HFF-Myc (cell line): Measurements from ENCODE around the gene ARID2.
A peak's percentile ranks its signal among the peaks of the same experiment; 100 is the strongest.

Experiments
- DNase-seq: peaks from one replicate; pipeline ENCODE4 v3.0.0-alpha.2; 2011; ENCODE audit warnings: low read depth; ENCODE audit errors: extremely low read depth
- H3K4me3 ChIP-seq: replicated peaks from 2 replicates; pipeline ENCODE4 v1.5.1; 2011; ENCODE audit warnings: low read depth, mild to moderate bottlenecking, control low read depth, low read length
- TF ChIP-seq, protein P1 (sequence below): IDR thresholded peaks from 2 replicates; pipeline ENCODE4 v1.5.1; 2012; ENCODE audit warnings: mild to moderate bottlenecking, low read depth, low read length, control low read depth; ENCODE audit errors: missing control alignments

Gene ARID2

DNA sequence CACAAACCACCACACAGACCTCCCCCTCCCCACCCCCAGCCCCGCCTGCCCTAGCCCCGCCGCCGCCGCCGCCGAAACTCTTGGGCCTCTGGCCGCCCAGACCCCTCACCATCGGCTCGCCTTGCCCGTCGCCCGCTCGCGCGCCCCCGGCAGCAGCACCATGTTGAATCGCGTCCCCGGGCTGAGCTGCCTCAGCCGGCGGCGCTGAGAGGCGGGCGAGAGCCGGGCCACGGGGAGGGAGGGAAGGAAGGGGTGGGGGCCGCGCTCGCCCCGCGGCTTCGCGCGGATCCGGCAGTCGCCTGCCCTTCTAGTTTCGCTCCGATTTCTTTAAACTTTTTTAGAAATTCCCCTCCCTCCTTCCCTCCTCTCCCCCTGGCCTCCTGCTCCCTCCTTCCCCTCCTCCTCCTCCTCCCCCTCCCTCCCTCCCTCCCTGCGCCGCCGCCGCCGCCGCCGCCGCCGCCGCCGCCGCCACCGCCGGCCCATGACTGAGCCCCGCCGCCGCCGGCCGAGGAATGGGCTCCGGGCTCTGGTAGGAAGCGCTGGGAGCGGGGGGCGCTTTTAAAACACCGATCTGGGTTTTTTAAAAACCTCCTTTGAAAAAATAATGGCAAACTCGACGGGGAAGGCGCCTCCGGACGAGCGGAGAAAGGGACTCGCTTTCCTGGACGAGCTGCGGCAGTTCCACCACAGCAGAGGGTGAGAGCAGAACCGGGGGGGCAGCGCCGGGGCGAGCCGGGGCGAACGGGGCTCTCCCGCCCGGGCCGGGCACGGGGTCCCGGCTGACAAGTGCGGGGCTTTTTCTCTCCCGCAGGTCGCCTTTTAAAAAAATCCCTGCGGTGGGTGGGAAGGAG lies at the start of gene ARID2:
Gene ARID2 (plus strand): TSS at position 474 of the 851 bp plus-strand sequence. CDS start 131 bp downstream, at position 605.
- no peak for DNase-seq
- peak within 1 kb of the TSS; percentile 63 for H3K4me3 ChIP-seq
- TF ChIP-seq, protein P1, sequence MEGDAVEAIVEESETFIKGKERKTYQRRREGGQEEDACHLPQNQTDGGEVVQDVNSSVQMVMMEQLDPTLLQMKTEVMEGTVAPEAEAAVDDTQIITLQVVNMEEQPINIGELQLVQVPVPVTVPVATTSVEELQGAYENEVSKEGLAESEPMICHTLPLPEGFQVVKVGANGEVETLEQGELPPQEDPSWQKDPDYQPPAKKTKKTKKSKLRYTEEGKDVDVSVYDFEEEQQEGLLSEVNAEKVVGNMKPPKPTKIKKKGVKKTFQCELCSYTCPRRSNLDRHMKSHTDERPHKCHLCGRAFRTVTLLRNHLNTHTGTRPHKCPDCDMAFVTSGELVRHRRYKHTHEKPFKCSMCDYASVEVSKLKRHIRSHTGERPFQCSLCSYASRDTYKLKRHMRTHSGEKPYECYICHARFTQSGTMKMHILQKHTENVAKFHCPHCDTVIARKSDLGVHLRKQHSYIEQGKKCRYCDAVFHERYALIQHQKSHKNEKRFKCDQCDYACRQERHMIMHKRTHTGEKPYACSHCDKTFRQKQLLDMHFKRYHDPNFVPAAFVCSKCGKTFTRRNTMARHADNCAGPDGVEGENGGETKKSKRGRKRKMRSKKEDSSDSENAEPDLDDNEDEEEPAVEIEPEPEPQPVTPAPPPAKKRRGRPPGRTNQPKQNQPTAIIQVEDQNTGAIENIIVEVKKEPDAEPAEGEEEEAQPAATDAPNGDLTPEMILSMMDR, result no peak

DNA sequence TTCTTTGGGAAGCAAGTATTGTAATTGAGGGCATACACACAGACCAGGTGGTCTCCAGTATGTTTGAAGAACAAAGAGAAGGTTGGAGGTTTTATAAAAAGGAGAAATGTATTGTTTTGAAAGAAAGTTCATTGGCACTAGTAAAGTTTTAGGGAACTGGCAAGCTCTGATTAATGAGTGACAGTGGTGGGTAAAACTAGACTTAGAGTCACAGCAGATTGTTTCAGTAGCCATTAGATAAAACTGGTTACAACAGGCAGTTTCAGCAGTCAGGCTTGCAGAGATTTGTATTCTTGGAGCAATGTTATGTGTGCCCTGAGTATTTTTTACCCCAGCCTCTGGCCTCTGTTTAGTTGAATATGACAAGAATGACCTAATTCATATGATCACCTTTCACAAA lies 49.1 kb upstream of the ARID2 start:
- TF ChIP-seq, protein P1, result no peak
- DNase-seq, result no peak
- no peak overlapping the region for H3K4me3 ChIP-seq

DNA sequence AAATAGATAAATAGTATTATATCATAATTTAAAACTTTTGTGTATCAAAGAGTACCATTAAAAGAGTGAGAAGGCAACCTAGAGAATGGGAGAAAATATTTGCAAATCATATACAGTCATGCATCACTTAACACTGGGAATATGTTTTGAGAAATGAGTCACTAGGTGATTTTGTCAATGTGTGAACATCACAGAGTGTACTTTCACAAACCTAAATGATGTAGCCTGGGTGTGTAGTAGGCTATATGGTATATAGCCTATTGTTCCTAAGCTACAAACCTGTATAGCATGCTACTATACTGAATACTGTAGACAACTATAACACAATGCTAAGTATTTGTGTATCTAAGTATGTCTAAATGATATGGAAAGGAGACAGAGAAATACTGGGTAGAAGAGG lies 48.0 kb upstream of the ARID2 start:
- no peak for DNase-seq
- TF ChIP-seq, protein P1, result no peak
- H3K4me3 ChIP-seq, result no peak overlapping the region

DNA sequence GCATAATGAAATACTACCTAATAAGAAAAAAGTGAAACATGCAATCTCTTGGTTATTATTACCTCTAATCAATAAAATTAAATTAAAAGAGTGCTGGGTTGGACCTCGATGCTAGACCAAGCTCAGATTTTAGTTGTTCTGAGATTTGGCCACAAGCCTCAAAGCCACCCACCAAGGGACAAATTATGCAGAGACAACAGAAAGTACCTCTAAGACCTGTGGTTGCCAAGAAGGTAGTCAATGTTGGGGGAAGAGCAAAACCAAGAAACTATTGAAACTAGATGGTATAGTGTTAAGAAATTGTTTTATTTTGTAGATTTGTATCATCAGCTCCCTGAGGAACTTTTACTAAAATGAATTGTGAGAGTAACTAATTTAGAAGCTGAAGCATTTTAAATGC lies 43.8 kb upstream of the ARID2 start:
- TF ChIP-seq, protein P1, result no peak
- DNase-seq, result no peak
- no peak overlapping the region for H3K4me3 ChIP-seq

- no peak for DNase-seq
- TF ChIP-seq, protein P1, result no peak
- H3K4me3 ChIP-seq, result no peak overlapping the region
These were observed 42.2 kb upstream of the ARID2 start for GRCh38 chr12:45687081-45688015.

DNA sequence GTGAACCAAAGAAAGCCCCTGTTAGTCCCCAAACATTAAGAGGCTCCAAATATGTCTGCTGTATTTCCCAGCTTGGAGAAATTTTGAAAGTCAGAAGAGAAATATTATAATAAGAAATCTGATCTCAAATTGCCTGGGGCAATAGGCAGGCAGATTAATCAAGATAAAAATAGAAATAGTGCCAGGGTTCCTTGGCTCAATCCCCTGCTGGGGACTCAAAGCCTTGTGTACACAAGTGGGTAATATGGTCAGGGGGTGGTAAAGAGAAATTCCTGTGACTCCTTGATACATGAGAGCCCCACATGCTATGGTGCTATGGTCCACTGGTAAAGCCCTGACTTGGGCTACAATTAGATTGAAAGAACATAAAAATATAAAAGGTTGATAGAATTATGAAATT lies 41.3 kb upstream of the ARID2 start:
- no peak overlapping the region for H3K4me3 ChIP-seq
- no peak for DNase-seq
- TF ChIP-seq, protein P1, result no peak
